Measurements from ENCODE around the gene TMEM191B.
"Not testable (repeated sequence)": the region's sequence is repeated elsewhere in the genome, so short reads cannot be mapped to it uniquely, and the experiment has no call there.

The TMEM191B gene

DNA sequence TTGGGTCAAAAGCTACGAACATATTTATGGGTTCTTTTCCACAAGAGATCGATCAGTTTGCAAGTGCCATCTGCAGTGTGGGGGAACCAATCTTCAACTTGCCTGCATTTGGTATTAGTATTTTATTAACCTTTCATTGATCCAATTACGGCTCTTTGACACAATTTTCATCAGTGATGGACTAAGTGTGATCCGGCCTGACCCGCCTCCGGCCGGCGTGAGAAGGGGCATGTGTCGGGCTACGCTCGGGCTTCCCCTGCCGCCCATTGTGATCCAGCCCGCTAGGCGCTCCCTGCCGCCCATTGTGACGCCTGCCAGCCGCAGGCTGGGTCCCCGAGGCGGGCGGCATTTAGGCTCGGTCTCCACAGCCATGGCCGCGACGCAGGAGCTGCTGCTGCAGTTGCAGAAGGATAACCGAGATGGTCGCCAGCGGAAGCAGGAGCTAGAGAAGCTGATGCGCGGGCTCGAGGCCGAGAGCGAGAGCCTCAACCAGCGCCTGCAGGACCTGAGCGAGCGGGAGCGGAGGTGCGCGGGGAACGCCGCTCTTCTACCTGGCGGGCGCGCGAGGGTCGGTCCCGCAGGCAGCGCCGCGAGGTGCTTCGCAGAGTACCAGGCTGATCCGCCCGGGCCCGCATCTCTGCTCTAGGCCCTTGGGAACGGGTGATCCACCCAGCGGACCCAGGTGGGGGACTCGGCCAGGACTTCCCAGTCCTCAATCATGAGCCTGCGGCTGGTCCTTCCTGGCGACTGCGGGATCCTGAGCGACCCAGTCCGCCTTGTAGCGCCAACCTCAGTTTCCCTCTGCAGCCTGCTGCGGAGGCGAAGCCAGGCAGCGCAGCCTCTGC is at the start of gene TMEM191B:
Gene TMEM191B (plus strand): TSS at position 51 of the 845 bp plus-strand sequence. CDS start 179 bp downstream, at position 230.
- DNase-seq: not testable (repeated sequence)

DNA sequence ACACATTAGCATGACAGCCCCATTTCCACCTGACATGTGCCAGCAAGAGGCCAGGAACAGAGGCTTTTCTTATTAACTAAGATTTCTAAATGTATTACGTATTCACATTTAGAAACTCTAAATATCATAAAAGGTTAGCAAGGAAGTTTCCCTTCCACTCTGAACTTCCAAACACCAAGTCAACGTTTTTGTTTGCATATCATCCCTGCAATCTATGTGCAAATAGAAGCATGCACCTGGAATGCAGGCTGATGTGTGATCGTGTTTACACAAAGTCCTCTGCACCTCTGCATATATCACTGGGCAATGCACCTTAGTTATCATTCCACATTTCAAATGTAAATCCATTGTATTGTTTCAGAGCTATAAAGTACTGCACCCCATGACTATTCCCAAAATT is 31.4 kb upstream of the TMEM191B start:
- not testable (repeated sequence) for DNase-seq

DNA sequence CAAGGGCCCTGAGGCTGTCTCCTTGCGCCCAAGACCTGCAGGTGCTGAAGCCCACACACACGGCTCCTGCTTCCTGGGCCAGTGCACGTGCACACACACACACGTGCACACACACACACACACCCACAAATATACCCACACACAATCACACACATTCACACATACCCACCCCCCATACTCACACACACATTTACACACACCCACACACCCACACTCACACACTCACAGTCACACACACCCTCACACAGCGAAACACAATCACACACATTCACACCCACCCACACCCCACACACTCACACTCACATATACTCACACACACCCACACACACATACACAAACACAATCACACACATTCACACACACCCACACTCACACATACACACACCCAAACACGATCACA is 16.3 kb upstream of the TMEM191B start:
- not testable (repeated sequence) for DNase-seq

DNA sequence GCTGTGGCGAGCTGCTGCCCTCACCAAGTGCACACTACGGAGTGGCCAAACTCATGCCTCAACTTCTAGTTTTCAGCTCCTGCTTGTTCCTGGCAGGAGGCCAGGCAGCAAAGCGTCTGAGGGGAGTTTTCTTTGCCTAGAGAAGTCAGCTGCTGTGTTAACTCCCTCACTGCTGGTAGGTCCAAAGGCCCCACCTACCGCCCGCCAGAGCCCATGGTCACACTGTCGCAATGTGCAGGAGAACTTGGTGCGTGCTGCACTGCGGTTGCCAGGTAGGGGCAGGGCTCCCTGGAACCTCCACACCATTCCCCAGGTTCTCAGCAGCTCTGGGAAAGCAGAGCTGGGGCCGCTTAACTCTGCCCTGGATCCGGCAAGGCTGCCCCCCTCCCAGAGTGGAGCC is 15.2 kb upstream of the TMEM191B start:
- not testable (repeated sequence) for DNase-seq

DNA sequence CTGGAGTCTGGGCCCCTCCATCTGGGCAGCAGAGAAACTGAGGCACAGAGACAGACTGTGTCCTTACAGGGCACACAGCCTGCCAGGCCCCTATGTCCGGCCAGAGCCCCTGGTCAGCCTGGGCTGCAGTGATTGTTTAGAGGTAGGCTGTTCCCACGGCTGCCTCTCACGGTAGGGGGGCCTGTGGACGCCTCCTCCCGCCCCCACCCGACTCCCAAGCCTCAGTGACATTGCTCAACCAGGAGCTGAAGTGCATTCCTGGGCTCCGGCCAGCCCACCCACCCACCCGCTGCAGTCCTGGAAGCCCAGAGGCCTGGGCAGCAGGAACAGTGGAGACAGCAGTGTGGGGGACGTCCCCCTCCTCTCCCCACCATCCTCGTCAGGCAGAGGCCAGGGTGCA is 14.1 kb upstream of the TMEM191B start:
- DNase-seq: not testable (repeated sequence)

DNA sequence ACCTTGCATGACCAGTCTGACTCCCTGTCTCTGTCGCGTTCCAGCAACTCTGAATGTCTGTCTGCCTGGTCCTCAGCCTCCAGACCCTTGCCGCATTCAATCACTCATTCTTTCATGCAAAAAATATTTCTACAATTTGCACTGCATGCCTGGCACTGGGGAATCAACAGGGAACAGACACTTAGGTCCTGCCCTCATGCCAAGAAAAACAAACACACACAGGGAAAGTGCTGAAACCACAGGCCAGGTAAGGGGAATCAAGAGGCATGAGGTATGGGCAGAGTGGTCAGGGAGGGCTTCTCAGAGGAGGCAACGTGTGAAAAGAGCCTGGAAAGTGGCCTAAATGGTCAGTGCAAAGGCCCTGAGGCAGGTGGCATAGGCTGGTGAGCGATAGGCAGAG is 9.5 kb upstream of the TMEM191B start, which contains the start of gene GGTLC3:
Gene GGTLC3 (minus strand): TSS at position 101 of the 400 bp plus-strand sequence. CDS start 264 bp downstream, outside the sequence.
- DNase-seq: not testable (repeated sequence)

GRCh38 chr22:18522762-18523161 is 4.8 kb upstream of the TMEM191B start:
- not testable (repeated sequence) for DNase-seq

- DNase-seq: not testable (repeated sequence)
Measured at GRCh38 chr22:18523328-18523727, 4.3 kb upstream of the TMEM191B start.

DNA sequence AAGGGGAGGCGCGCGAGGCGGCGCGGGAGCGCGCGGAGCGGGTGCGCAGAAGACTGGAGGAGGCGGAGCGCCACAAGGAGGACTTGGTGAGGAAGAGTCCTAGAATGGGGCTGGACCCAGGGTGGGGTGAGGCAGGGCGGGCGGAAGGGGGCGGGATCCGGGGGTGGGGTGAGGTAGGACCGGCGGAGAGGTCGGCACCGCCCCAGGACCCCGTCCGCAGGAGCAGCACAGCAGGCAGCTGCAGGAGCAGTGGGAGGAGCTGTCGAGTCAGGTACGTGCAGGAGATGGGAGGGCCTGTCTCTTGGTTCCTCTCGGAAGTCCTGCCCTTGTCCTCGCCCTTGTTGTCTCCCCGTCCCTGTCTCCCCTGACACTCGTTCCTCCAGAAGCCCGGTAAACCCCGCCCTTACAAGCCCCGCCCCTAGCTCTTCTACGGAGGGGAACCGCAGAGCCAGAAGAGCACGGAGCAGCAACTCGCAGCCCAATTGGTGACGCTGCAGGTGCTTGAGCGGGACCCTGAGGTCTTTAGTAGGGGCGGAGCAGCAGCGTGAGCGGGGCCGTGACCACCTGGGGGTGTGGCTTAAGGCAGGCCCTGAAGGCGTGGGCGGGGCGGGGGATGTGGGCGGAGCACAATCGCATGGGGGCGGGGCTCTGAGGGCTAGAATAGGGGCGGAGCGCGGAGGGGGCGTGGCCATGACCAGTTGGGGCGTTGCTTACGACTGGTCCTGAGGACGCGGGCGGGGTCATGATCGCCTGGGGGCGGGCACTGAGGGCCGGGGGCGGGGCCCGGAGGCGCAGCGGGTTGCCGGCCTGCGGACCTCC is 1.2 kb downstream of the TMEM191B start:
- DNase-seq: peak; percentile 93

DNA sequence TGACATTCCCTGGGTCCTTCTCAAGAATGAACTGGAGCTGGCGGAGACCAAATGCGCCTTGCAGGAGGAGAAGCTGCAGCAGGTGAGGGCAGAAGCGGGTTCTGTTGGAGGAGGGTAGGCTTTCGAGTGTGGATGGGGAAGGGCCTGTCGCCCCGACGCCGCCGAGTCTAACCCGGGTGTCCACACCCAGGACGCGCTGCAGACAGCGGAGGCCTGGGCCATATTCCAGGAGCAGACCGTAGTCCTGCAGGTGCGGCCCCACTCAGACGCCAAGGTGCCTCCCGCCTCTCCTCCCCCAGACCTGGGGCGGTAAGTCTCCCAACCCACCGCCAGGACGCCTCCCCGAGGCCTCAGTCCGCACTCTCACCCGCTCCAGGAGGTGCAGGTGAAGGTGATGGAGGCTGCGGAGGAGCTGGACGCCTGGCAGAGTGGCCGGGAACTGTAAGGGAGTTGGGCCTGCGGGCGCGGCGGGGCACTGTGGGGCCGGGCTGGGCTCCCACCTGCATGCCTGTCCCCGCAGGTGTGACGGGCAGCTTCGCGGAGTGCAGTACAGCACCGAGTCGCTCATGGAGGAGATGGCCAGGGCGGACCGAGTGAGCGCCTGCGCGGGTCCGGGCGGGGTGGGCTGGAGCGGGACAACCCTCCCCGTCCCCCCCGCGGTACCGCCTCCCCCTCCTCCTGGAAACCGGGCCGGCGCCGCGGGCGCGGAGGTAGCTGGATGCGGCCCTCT is 2.0 kb downstream of the TMEM191B start:
- DNase-seq: not testable (repeated sequence)

GRCh38 chr22:18533633-18534032 is 6.0 kb downstream of the TMEM191B start:
- DNase-seq: not testable (repeated sequence)

DNA sequence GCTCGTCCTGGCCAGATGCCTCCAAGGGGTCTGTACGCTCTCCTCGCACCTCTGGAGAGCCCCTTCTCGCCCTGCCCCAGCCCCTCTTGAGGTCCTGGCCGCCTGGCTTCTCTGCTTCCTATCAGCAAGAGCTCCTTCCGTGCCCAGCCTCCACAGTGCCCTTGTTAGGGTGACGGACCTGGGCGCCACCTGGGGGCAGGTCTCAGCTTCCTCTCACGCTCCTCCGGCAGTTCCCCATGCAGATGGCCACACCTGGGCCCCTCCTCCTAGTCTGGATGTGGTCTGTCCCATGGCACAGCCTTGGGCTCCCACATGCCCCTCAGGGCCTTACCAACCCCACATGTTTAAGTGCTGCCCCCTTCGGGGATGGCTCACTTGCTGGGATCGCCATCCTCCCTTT is 6.7 kb downstream of the TMEM191B start:
- DNase-seq: not testable (repeated sequence)

DNA sequence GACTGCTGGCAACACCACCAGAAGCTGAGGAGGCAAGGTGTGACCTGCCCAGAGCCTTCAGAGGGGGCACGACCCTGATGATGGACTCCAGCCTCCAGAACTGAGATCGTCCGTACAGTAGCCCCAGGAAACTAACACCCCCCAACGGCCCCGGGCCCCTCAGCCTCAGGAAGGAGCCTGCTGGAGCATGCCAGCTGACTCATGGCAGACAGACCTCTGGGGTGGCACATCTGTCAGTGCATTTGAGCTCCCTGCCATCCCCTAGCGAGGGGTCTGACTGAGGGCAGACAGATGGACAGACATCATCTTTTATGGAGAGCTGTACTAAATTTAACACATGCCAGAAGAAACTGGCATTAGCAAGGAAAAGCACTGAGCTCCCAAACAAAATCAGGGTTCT is 12.4 kb downstream of the TMEM191B start:
- DNase-seq: not testable (repeated sequence)

DNA sequence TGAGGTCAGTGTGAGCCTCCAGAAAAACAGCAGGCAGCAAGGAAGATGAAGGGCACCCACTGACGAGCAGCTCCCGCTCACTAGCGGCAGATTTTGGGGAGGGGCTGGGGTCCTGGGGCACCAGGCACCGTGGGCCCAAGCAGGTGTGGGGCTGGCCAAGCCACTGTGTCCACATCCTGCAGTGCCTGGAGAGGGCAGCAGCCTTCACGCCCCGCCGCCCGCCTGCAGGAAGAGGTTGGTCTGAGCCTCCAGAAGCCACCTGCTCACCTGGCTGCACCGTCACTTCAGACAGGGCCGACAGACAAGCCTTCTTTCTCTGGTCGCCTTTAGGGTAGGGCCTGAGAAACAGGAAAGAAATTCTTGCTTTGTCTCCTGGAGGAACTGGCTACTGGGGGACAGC is 15.8 kb downstream of the TMEM191B start:
- DNase-seq: not testable (repeated sequence)

DNA sequence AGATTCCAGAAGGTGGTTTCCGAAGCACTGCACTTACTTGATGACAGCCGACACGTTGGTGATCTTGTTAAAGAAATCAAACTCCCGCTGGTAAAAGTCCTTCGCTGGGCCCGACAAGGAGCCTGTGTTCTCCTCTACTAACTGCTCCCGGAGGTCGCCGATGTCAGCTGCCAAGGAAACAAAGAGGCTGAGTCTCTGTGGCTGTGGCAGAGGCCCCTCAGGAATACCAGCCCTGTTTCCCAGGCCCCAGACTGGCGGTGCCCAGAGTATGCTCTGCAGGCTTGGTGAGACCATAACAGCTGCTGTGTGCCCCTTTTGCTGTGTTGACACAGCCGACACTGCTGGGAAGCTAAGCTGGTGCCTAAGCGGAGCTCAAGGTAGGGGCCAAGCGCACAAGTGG is 17.0 kb downstream of the TMEM191B start:
- not testable (repeated sequence) for DNase-seq

- DNase-seq: not testable (repeated sequence)
Measured at GRCh38 chr22:18549458-18550179, 22.0 kb downstream of the TMEM191B start.

- DNase-seq: not testable (repeated sequence)
Measured at GRCh38 chr22:18551046-18551445, 23.4 kb downstream of the TMEM191B start.

GRCh38 chr22:18552839-18553597 is 25.4 kb downstream of the TMEM191B start:
- DNase-seq: not testable (repeated sequence)

- DNase-seq: not testable (repeated sequence)
Measured at GRCh38 chr22:18554280-18555256, 27.0 kb downstream of the TMEM191B start.

DNA sequence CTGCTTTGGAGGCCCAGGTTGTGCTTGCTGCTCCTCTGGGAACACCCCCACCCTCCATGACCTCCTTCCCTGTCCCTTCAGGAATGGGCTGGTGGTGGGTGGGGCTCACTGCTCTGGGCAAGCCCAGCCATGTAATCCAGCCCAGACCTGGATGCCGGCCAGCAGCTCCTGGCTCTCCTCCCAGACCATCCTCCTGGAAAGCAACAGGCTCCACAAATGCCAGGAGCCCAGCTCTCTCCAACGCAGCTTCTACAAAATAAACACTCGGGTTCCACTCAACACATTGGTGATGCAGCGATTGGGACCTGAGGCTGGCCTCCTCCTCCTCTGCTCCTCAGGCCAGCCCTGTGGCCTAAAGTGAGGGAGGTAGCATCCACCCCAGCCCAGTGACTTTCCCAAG is 30.9 kb downstream of the TMEM191B start:
- not testable (repeated sequence) for DNase-seq
